SK-N-SH treated with all-trans-retinoic acid at 6 μM for 48 hours (cell line): ENCODE data around the gene EEA1.

Experiments
- ATAC-seq: fragments of 200-7000 bp; cut with Tn5 transposase; 3 replicates; pipeline ENCODE4 v1.9.1; 2020; ENCODE audit warnings: mild to moderate bottlenecking, moderate library complexity
- ARNTL ChIP-seq: fragments of 450-650 bp; formaldehyde crosslinking; IDR thresholded peaks from 2 replicates; pipeline ENCODE4 v1.5.0; 2020; ENCODE audit warnings: low read depth, mild to moderate bottlenecking, moderate library complexity, borderline replicate concordance
- BACH2 ChIP-seq: fragments of 250-450 bp; sonication (Bioruptor Pico); IDR thresholded peaks from 2 replicates; pipeline ENCODE4 v1.9.0; 2021; ENCODE audit warnings: mild to moderate bottlenecking, borderline replicate concordance
- CREB5 ChIP-seq: fragments of 250-450 bp; sonication (Bioruptor Pico); IDR thresholded peaks from 2 replicates; pipeline ENCODE4 v1.5.1; 2020; ENCODE audit warnings: low read depth, mild to moderate bottlenecking, moderate library complexity
- CSDC2 ChIP-seq: fragments of 250-450 bp; sonication (Bioruptor Pico); IDR thresholded peaks from 2 replicates; pipeline ENCODE4 v1.5.0; 2020; ENCODE audit warnings: mild to moderate bottlenecking, moderate library complexity
- CSRNP3 ChIP-seq: fragments of 250-450 bp; sonication (Bioruptor Pico); IDR thresholded peaks from 2 replicates; pipeline ENCODE4 v1.5.1; 2021; ENCODE audit warnings: mild to moderate bottlenecking, moderate library complexity
- GLIS3 ChIP-seq: fragments of 250-450 bp; sonication (Bioruptor Pico); IDR thresholded peaks from 2 replicates; pipeline ENCODE4 v1.5.0; 2020; ENCODE audit warnings: mild to moderate bottlenecking, moderate library complexity
- ISL1 ChIP-seq: fragments of 250-450 bp; sonication (Bioruptor Pico); IDR thresholded peaks from 2 replicates; pipeline ENCODE4 v2.1.2; 2022; ENCODE audit warnings: mild to moderate bottlenecking, moderate library complexity
- OSR1 ChIP-seq: fragments of 250-450 bp; sonication (Bioruptor Pico); IDR thresholded peaks from 2 replicates; pipeline ENCODE4 v1.8.0; 2022; ENCODE audit warnings: moderate library complexity, mild to moderate bottlenecking, inconsistent platforms
- PPARA ChIP-seq: fragments of 250-450 bp; sonication (Bioruptor Pico); IDR thresholded peaks from 2 replicates; pipeline ENCODE4 v1.5.0; 2020; ENCODE audit warnings: mild to moderate bottlenecking, borderline replicate concordance
- RARB ChIP-seq: fragments of 250-450 bp; sonication (Bioruptor Pico); IDR thresholded peaks from 2 replicates; pipeline ENCODE4 v1.8.0; 2021; ENCODE audit warnings: mild to moderate bottlenecking, moderate library complexity
- SNAI2 ChIP-seq: fragments of 250-450 bp; sonication (Bioruptor Pico); IDR thresholded peaks from 2 replicates; pipeline ENCODE4 v1.5.0; 2020; ENCODE audit warnings: mild to moderate bottlenecking, moderate library complexity
- TCF4 ChIP-seq: fragments of 250-450 bp; sonication (Bioruptor Pico); IDR thresholded peaks from 2 replicates; pipeline ENCODE4 v1.8.0; 2021; ENCODE audit warnings: mild to moderate bottlenecking, moderate library complexity, borderline replicate concordance
- TOX ChIP-seq: fragments of 250-450 bp; sonication (Bioruptor Pico); IDR thresholded peaks from 2 replicates; pipeline ENCODE4 v1.8.0; 2021; ENCODE audit warnings: mild to moderate bottlenecking, moderate library complexity, borderline replicate concordance
- TSHZ2 ChIP-seq: fragments of 250-450 bp; sonication (Bioruptor Pico); IDR thresholded peaks from 2 replicates; pipeline ENCODE4 v1.5.0; 2020; ENCODE audit warnings: mild to moderate bottlenecking, moderate library complexity
- ZC3H10 ChIP-seq: fragments of 250-450 bp; sonication (Bioruptor Pico); IDR thresholded peaks from 2 replicates; pipeline ENCODE4 v1.5.1; 2021; ENCODE audit warnings: mild to moderate bottlenecking, moderate library complexity
- ZFP3 ChIP-seq: fragments of 250-450 bp; sonication (Bioruptor Pico); IDR thresholded peaks from 2 replicates; pipeline ENCODE4 v1.5.0; 2020; ENCODE audit warnings: mild to moderate bottlenecking, moderate library complexity
- ZFP30 ChIP-seq: fragments of 450-650 bp; formaldehyde crosslinking; IDR thresholded peaks from 2 replicates; pipeline ENCODE4 v1.5.0; 2022; ENCODE audit warnings: mild to moderate bottlenecking, moderate library complexity
- ZNF565 ChIP-seq: fragments of 450-650 bp; formaldehyde crosslinking; conservative IDR thresholded peaks from 2 replicates; pipeline ENCODE4 v1.5.0; 2020; ENCODE audit warnings: low read depth, mild to moderate bottlenecking, moderate library complexity
- ZNF70 ChIP-seq: fragments of 450-650 bp; formaldehyde crosslinking; IDR thresholded peaks from 2 replicates; pipeline ENCODE4 v1.5.0; 2020; ENCODE audit warnings: mild to moderate bottlenecking, moderate library complexity
- ZNF8 ChIP-seq: fragments of 450-650 bp; formaldehyde crosslinking; IDR thresholded peaks from 2 replicates; pipeline ENCODE4 v1.5.0; 2020; ENCODE audit warnings: mild to moderate bottlenecking, moderate library complexity
- TF ChIP-seq, protein P1 (sequence below): fragments of 250-450 bp; sonication (Bioruptor Pico); IDR thresholded peaks from 2 replicates; pipeline ENCODE4 v1.8.0; 2020; ENCODE audit warnings: mild to moderate bottlenecking, moderate library complexity, borderline replicate concordance

EEA1 gene

GRCh38 chr12:92860521-92860920 lies 68.6 kb downstream of the EEA1 start:
- ATAC-seq = no peak
- no peak for TF ChIP-seq PPARA (CRISPR knock-in tag)
- no peak for TF ChIP-seq ZFP30 (CRISPR knock-in tag)
- TF ChIP-seq TSHZ2 (CRISPR knock-in tag) = no peak
- no peak for TF ChIP-seq ZC3H10 (CRISPR knock-in tag)
- TF ChIP-seq TCF4 (CRISPR knock-in tag) = no peak
- no peak for TF ChIP-seq SNAI2
- no peak for TF ChIP-seq BACH2 (CRISPR knock-in tag)
- TF ChIP-seq OSR1 (CRISPR knock-in tag) = no peak
- TF ChIP-seq ARNTL (CRISPR knock-in tag) = no peak
- no peak for TF ChIP-seq CSDC2 (CRISPR knock-in tag)

DNA sequence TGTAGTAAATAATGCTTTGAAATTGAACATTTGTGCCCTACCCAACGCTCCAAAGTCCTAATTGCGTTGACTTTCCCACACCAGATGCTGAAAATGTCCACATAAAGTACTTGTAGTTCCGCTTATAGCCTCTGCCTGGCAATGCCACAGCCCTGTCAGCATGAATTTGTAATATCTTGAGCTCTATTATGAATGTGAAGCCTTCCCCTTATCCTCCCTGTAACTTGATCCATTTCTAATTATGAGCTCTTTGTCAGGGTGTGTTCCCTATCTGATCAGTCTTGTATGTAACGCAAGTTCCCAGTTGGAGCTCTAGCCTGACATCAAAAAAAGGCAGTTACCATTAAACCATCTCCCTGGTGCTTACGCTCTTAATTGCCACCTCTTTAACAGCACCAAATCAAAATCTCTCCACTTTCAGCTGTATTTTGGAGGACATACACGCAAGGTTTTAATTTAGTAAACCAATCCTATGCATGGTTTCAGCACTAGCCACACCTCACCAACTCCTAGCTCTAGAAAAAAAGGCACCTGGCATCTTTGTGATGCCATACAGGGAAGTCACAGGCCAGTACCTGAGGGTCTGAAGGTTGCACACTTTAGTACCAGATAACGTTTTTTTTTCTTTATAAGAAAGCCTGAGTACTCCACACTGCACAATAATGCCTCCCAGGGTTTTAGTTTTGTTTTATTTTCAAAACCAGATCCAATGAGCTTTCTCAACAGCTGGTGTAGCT lies 69.3 kb downstream of the EEA1 start:
- TF ChIP-seq ZNF8 (CRISPR knock-in tag) (no peak), BACH2 (CRISPR knock-in tag) (no peak), ISL1 (no peak), ARNTL (CRISPR knock-in tag) (no peak), ZFP30 (CRISPR knock-in tag) (no peak), CSRNP3 (CRISPR knock-in tag) (no peak), ZFP3 (CRISPR knock-in tag) (no peak), SNAI2 (no peak), TOX (no peak), RARB (CRISPR knock-in tag) (no peak), ZNF70 (CRISPR knock-in tag) (no peak), ZNF565 (no peak), PPARA (CRISPR knock-in tag) (no peak), CREB5 (no peak), TCF4 (CRISPR knock-in tag) (no peak)
- ATAC-seq = no peak

- TF ChIP-seq ZFP3 (CRISPR knock-in tag) (no peak), SNAI2 (no peak), CSDC2 (CRISPR knock-in tag) (no peak), GLIS3 (CRISPR knock-in tag) (no peak), CREB5 (no peak), TOX (no peak), ZNF8 (CRISPR knock-in tag) (no peak), ZNF70 (CRISPR knock-in tag) (no peak), OSR1 (CRISPR knock-in tag) (no peak), ZFP30 (CRISPR knock-in tag) (no peak)
- TF ChIP-seq, protein P1, sequence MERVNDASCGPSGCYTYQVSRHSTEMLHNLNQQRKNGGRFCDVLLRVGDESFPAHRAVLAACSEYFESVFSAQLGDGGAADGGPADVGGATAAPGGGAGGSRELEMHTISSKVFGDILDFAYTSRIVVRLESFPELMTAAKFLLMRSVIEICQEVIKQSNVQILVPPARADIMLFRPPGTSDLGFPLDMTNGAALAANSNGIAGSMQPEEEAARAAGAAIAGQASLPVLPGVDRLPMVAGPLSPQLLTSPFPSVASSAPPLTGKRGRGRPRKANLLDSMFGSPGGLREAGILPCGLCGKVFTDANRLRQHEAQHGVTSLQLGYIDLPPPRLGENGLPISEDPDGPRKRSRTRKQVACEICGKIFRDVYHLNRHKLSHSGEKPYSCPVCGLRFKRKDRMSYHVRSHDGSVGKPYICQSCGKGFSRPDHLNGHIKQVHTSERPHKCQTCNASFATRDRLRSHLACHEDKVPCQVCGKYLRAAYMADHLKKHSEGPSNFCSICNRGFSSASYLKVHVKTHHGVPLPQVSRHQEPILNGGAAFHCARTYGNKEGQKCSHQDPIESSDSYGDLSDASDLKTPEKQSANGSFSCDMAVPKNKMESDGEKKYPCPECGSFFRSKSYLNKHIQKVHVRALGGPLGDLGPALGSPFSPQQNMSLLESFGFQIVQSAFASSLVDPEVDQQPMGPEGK (CRISPR knock-in tag) = no peak
- no peak for ATAC-seq
Measured at GRCh38 chr12:92857818-92858217, 71.3 kb downstream of the EEA1 start.
